H1 (cell line): ENCODE data around the gene PDE6B. TPM values are rescaled to one million over a fixed set of nuclear protein-coding genes. Genes with fewer than 3 reads are reported as not detected.
"Not testable (repeated sequence)": the region's sequence is repeated elsewhere in the genome, so short reads cannot be mapped to it uniquely, and the experiment has no call there.

ENCODE experiments used
- CTCF ChIA-PET: fragments of 300-600 bp; sonication (Branson Sonifier 250); formaldehyde crosslinking; loops from one replicate; lab custom pipeline; 2021; ENCODE audit not compliant: partially characterized antibody; lab: Charles Lee
- POLR2A ChIA-PET: fragments of 300-600 bp; sonication (Branson Sonifier 250); formaldehyde crosslinking; loops from one replicate; lab custom pipeline; 2021; ENCODE audit warnings: inconsistent platforms; ENCODE audit not compliant: partially characterized antibody; lab: Charles Lee
- DNase-seq, 2 experiments: peaks; one replicate each; pipeline versions ENCODE4 v3.0.0 to v3.0.0-alpha.2; 2010 to 2022; ENCODE audit warnings: low spot score in 2 of 2, low read depth in 1 of 2, mixed read lengths in 1 of 2
- FAIRE-seq: peaks from 2 replicates; lab custom pipeline; 2011; peaks lifted over from hg19 to GRCh38; lab: Jason Lieb, UNC
- H2AFZ ChIP-seq: 2 replicates; pipeline ENCODE4 v1.8.1; 2012; ENCODE audit warnings: low read length, inconsistent platforms
- H2AK5ac ChIP-seq: 2 replicates; pipeline ENCODE4 v1.6.1; 2013; ENCODE audit warnings: low read depth, low read length
- H2BK120ac ChIP-seq: replicated peaks from 2 replicates; pipeline ENCODE3; 2013; ENCODE audit warnings: low read depth, low read length, inconsistent platforms
- H2BK12ac ChIP-seq: 2 replicates; pipeline ENCODE4 v1.6.1; 2013; ENCODE audit warnings: low read depth, low read length
- H2BK15ac ChIP-seq: 2 replicates; pipeline ENCODE4 v1.6.1; 2013; ENCODE audit warnings: low read length
- H2BK20ac ChIP-seq: 2 replicates; pipeline ENCODE4 v1.6.1; 2013; ENCODE audit warnings: low read length
- H2BK5ac ChIP-seq: 2 replicates; pipeline ENCODE4 v1.6.1; 2013; ENCODE audit warnings: low read depth, low read length
- H3K14ac ChIP-seq: 2 replicates; pipeline ENCODE4 v1.6.1; 2013; ENCODE audit warnings: inconsistent platforms; ENCODE audit not compliant: insufficient read length
- H3K18ac ChIP-seq: 2 replicates; pipeline ENCODE4 v1.6.1; 2013; ENCODE audit warnings: low read length; ENCODE audit errors: extremely low read depth
- H3K23ac ChIP-seq: 2 replicates; pipeline ENCODE4 v1.6.1; 2013; ENCODE audit warnings: inconsistent platforms; ENCODE audit not compliant: insufficient read length
- H3K23me2 ChIP-seq: 2 replicates; pipeline ENCODE4 v1.6.1; 2013; ENCODE audit warnings: low read depth, low read length
- H3K27ac ChIP-seq: 2 replicates; pipeline ENCODE4 v1.6.1; 2011; ENCODE audit warnings: low read depth, low read length, inconsistent platforms
- H3K27me3 ChIP-seq, 4 experiments: replicated peaks in 1 of 4; 1 replicate in 1 of 4; 2 replicates in 3 of 4; pipeline versions ENCODE4 v1.6.1 to v1.8.1; 2011 to 2013; ENCODE audit warnings: low read length in 3 of 4, mild to moderate bottlenecking in 3 of 4, inconsistent platforms in 2 of 4, mixed read lengths in 2 of 4, moderate library complexity in 1 of 4; ENCODE audit not compliant: control insufficient read depth in 3 of 4, insufficient read depth in 3 of 4; ENCODE audit errors: extremely low read depth in 1 of 4
- H3K36me3 ChIP-seq, 4 experiments: 2 replicates each; pipeline versions ENCODE4 v1.6.1 to v1.8.1; 2011 to 2013; ENCODE audit warnings: mild to moderate bottlenecking in 4 of 4, low read length in 3 of 4, moderate library complexity in 2 of 4, control low read depth in 1 of 4, inconsistent platforms in 1 of 4; ENCODE audit not compliant: insufficient read depth in 4 of 4, control insufficient read depth in 2 of 4
- H3K4ac ChIP-seq: replicated peaks from 2 replicates; pipeline ENCODE3; 2013; ENCODE audit warnings: low read length, low read depth, mixed read lengths, inconsistent platforms; ENCODE audit not compliant: insufficient read length
- H3K4me1 ChIP-seq, 4 experiments: replicated peaks in 1 of 4; 1 replicate in 1 of 4; 2 replicates in 3 of 4; pipeline versions ENCODE4 v1.6.1 to v1.8.1; 2011 to 2013; ENCODE audit warnings: low read length in 3 of 4, inconsistent platforms in 2 of 4, mixed read lengths in 1 of 4; ENCODE audit not compliant: insufficient read depth in 4 of 4, control insufficient read depth in 3 of 4
- H3K4me2 ChIP-seq, 2 experiments: 2 replicates each; pipeline versions ENCODE4 v1.6.1 to v1.8.1; 2011 to 2013; ENCODE audit warnings: low read depth in 2 of 2, low read length in 2 of 2, control low read depth in 1 of 2, inconsistent platforms in 1 of 2, mild to moderate bottlenecking in 1 of 2; ENCODE audit not compliant: insufficient read depth in 1 of 2
- H3K4me3 ChIP-seq, 4 experiments: fragments of 200-600, 300-600 bp in 1 of 4; sonication (generic), shearing (Covaris generic), sonication (Bioruptor Twin) in 1 of 4; 2 replicates each; pipeline versions ENCODE4 v1.5.1 to v1.8.1; 2011 to 2016; ENCODE audit warnings: low read length in 4 of 4, low read depth in 3 of 4, control low read depth in 2 of 4, inconsistent platforms in 2 of 4, mild to moderate bottlenecking in 2 of 4, mixed read lengths in 1 of 4, moderate library complexity in 1 of 4; ENCODE audit not compliant: insufficient read depth in 2 of 4; ENCODE audit errors: extremely low read depth in 1 of 4
- H3K56ac ChIP-seq: replicated peaks from 2 replicates; pipeline ENCODE3; 2013; ENCODE audit warnings: low read depth, mild to moderate bottlenecking, mixed read lengths, low read length, inconsistent platforms; ENCODE audit not compliant: insufficient read length
- H3K79me1 ChIP-seq: 2 replicates; pipeline ENCODE4 v1.6.1; 2013; ENCODE audit warnings: low read depth, low read length, control low read depth
- H3K79me2 ChIP-seq, 2 experiments: 2 replicates each; pipeline versions ENCODE4 v1.6.1 to v1.8.1; 2012 to 2013; ENCODE audit warnings: low read length in 2 of 2, mild to moderate bottlenecking in 2 of 2, inconsistent platforms in 1 of 2; ENCODE audit not compliant: insufficient read depth in 2 of 2, control insufficient read depth in 1 of 2
- H3K9ac ChIP-seq, 4 experiments: replicated peaks in 1 of 4; 1 replicate in 1 of 4; 2 replicates in 3 of 4; pipeline versions ENCODE4 v1.6.1 to v1.8.1; 2011 to 2013; ENCODE audit warnings: low read depth in 3 of 4, low read length in 3 of 4, control low read depth in 2 of 4, mild to moderate bottlenecking in 2 of 4, moderate library complexity in 2 of 4, inconsistent platforms in 1 of 4; ENCODE audit errors: extremely low read depth in 1 of 4
- H3K9me3 ChIP-seq, 2 experiments: 2 replicates each; pipeline versions ENCODE4 v1.6.1 to v1.8.1; 2012 to 2013; ENCODE audit warnings: mild to moderate bottlenecking in 2 of 2, moderate library complexity in 2 of 2, control low read depth in 1 of 2, inconsistent platforms in 1 of 2, low read depth in 1 of 2, low read length in 1 of 2, mixed read lengths in 1 of 2; ENCODE audit not compliant: insufficient read depth in 2 of 2
- H4K20me1 ChIP-seq, 2 experiments: replicated peaks in 1 of 2; 2 replicates each; pipeline versions ENCODE3 to v1.8.1; 2011 to 2013; ENCODE audit warnings: inconsistent platforms in 2 of 2, low read length in 2 of 2, mild to moderate bottlenecking in 1 of 2; ENCODE audit not compliant: insufficient read depth in 2 of 2, control insufficient read depth in 1 of 2
- H4K5ac ChIP-seq: 2 replicates; pipeline ENCODE4 v1.6.1; 2013; ENCODE audit warnings: low read length, low read depth, mixed read lengths, inconsistent platforms; ENCODE audit not compliant: insufficient read length
- H4K8ac ChIP-seq: 2 replicates; pipeline ENCODE4 v1.8.0; 2013; ENCODE audit warnings: mild to moderate bottlenecking, moderate library complexity, low read length, inconsistent platforms; ENCODE audit not compliant: insufficient read depth; ENCODE audit errors: extremely low read depth
- H4K91ac ChIP-seq: replicated peaks from 2 replicates; pipeline ENCODE3; 2013; ENCODE audit warnings: low read length, mixed read lengths, inconsistent platforms; ENCODE audit not compliant: insufficient read length
- CHD1 ChIP-seq: IDR thresholded peaks from 2 replicates; pipeline ENCODE4 v1.6.1; 2012; ENCODE audit warnings: low read depth, low read length, improper control_type of control experiment
- WGBS, 2 experiments: shearing (Covaris generic) in 1 of 2; methylation state at CpG; one replicate each; pipeline versions ENCODE4 v1.1.6 to v1.1.7; 2013 to 2015; ENCODE audit warnings: low lambda C conversion rate in 2 of 2, mixed read lengths in 2 of 2, inconsistent platforms in 1 of 2, low coverage in 1 of 2, missing lambda C conversion rate in 1 of 2; ENCODE audit not compliant: insufficient replicate concordance in 2 of 2, insufficient coverage in 1 of 2, insufficient read length in 1 of 2; ENCODE audit errors: extremely low coverage in 1 of 2, missing lambda C conversion rate in 1 of 2; 5-methylcytosine and 5-hydroxymethylcytosine counted together
- polyA plus RNA-seq, 7 experiments: library from polyadenylated mRNA; depleted of rRNA in 3 of 7; stranded (reverse) in 5 of 7; unstranded in 2 of 7; fragments of >200 nt in 5 of 7; fragments of 200-250 nt in 2 of 7; gene quantifications; 1 replicate in 5 of 7; 2 replicates in 1 of 7; 4 replicates in 1 of 7; pipeline versions ENCODE4 v1.2.1 to v1.2.3, GENCODE V29; 2011 to 2013; ENCODE audit warnings: missing spikeins in 2 of 7, mixed read lengths in 2 of 7
- total RNA-seq: library from RNA; stranded (reverse); fragmentation: NEBNext Ultra II Directional; extraction: Animal tissue kit (Norgen Biotek cat#: 25700); gene quantifications from 2 replicates; pipeline ENCODE4 v1.2.1, GENCODE V29; 2021

The PDE6B gene
- total and polyA plus RNA-seq, 2 of the 8 experiments (the other 6 are each of a cell fraction or from before 2014, with no cell fraction given), result 4.1 to 8.4 TPM

DNA sequence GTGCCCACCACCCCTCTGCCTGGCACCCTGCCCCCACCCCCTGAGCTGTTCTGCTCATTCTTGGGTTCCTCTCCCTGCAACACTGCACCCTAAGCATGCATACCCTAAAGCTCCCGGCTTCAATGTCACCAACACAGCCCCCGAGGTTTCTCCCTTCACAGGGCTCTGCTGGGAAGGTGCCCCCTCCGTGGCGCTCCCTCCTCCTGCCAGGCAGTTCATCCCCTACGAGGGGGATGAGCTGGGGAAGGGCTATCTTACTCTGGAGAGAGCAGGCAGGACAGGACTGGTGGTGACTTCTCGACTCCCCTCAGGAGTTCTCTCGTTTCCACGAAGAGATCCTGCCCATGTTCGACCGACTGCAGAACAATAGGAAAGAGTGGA, 42.2 kb downstream of the PDE6B start (continued):
- TF ChIP-seq CHD1, result no peak

DNA sequence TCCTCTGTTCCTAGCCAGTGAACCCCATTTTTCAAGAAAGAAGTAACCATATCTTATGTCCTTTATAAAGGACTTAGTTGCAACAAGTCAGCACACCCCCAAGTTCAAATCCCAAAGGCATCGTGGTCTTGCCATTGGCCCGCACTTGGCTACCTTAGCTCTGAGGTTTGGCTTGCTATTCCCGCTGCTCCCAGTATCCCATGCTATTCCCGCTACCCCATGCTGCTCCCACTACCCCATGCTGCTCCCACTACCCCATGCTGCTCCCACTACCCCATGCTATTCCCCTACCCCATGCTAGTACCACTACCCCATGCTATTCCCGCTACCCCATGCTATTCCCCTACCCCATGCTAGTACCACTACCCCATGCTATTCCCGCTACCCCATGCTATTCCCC, 42.8 kb downstream of the PDE6B start:
- H4K5ac ChIP-seq, H3K23me2 ChIP-seq, H3K27ac ChIP-seq, H3K27me3 ChIP-seq, H2AFZ ChIP-seq, H2BK12ac ChIP-seq, H2BK5ac ChIP-seq, H3K79me2 ChIP-seq, DNase-seq, H3K79me1 ChIP-seq, H3K4ac ChIP-seq, H3K4me1 ChIP-seq, FAIRE-seq, H2BK120ac ChIP-seq, H4K20me1 ChIP-seq, H3K18ac ChIP-seq, H4K8ac ChIP-seq, H3K9me3 ChIP-seq, H3K4me3 ChIP-seq, H2BK20ac ChIP-seq, H2AK5ac ChIP-seq, H3K14ac ChIP-seq, H3K56ac ChIP-seq, H3K4me2 ChIP-seq, H3K9ac ChIP-seq, H2BK15ac ChIP-seq, H3K23ac ChIP-seq, H4K91ac ChIP-seq: not testable (repeated sequence)
- WGBS, 2 experiments, result 83% methylated on average over 4 of the region's 6 CpGs; no CpG with 5 or more reads in 1 of the 2 experiments
- ChIA-PET POLR2A (interaction anchor here (1.7 to 4.9 kb wide), 3 partner anchors 11 to 19 kb away, joined by 7 to 25 read pairs (median 9); no protein-coding TSS in a partner anchor), CTCF (interaction anchor here (0.6 kb wide), 1 partner anchor 19 kb away, joined by 3 read pairs; no protein-coding TSS in a partner anchor)
- peaks cover 8 to 25% (median 13%) of the 10 kb centered on the region in 4 experiments for H3K36me3 ChIP-seq
